ENCODE results near the gene AMIGO2. TPM values are rescaled to one million over a fixed set of nuclear protein-coding genes. Genes with fewer than 3 reads are reported as not detected.

AMIGO2 gene
- total RNA-seq, 1 donor from 2014 or later: 25.2 TPM

- TF ChIP-seq, protein P1, sequence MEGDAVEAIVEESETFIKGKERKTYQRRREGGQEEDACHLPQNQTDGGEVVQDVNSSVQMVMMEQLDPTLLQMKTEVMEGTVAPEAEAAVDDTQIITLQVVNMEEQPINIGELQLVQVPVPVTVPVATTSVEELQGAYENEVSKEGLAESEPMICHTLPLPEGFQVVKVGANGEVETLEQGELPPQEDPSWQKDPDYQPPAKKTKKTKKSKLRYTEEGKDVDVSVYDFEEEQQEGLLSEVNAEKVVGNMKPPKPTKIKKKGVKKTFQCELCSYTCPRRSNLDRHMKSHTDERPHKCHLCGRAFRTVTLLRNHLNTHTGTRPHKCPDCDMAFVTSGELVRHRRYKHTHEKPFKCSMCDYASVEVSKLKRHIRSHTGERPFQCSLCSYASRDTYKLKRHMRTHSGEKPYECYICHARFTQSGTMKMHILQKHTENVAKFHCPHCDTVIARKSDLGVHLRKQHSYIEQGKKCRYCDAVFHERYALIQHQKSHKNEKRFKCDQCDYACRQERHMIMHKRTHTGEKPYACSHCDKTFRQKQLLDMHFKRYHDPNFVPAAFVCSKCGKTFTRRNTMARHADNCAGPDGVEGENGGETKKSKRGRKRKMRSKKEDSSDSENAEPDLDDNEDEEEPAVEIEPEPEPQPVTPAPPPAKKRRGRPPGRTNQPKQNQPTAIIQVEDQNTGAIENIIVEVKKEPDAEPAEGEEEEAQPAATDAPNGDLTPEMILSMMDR (IDR thresholded peaks at IDR 0.05; ENCODE audit: insufficient read depth, low read depth, low read length): no peak
- TF ChIP-seq EZH2 (IDR thresholded peaks at IDR 0.05; ENCODE audit: insufficient read depth, low read length): no peak
- H2AFZ ChIP-seq (ENCODE audit: low read depth, low read length): no peak overlapping the region
- H3K4me3 Mint-ChIP-seq (ENCODE audit: unreplicated experiment): no peak overlapping the region
Measured at GRCh38 chr12:47102845-47103651, 23.3 kb upstream of the AMIGO2 start.

DNA sequence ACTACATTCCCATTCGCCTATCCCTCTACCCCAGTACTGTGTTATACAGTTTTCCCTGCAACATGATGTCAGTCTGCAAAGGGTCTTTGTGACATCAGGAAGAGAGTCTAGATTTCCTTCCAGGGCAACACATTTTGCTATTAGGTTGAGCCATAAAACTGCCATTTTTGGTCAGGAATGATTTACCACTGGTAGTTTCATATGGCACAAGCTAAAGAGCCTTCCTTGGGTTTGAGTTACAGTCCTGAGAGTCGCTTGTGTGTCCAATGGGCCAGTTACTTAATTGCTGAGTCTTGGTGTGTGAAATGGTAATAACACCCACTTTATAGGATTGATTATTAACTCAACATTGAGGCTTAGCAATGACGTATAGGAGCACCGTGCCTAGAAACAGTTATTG is 22.6 kb upstream of the AMIGO2 start:
- FAIRE-seq: peak; percentile 50
- Mint-ChIP-seq H3K36me3 (ENCODE audit: low read depth, unreplicated experiment) (peaks cover 3% of the 10 kb centered on the region), H3K4me3 (ENCODE audit: unreplicated experiment) (no peak overlapping the region), H3K9me3 (ENCODE audit: unreplicated experiment) (no peaks in the 10 kb centered on the region), H3K27me3 (ENCODE audit: low read depth, unreplicated experiment) (no peaks in the 10 kb centered on the region), H3K27ac (ENCODE audit: unreplicated experiment) (no peak overlapping the region), H3K4me1 (ENCODE audit: low read depth, unreplicated experiment) (peaks cover 13% of the 10 kb centered on the region)
- Histone ChIP-seq H3K4me1 (ENCODE audit: insufficient read depth, low read length) (peaks cover 7% of the 10 kb centered on the region), H3K4me2 (ENCODE audit: low read length) (no peak overlapping the region), H3K27ac (ENCODE audit: low read depth, low read length) (no peak overlapping the region), H3K4me3 (ENCODE audit: insufficient read depth, low read depth, low read length) (no peak overlapping the region), H3K27me3 (ENCODE audit: insufficient read depth, low read length) (no peaks in the 10 kb centered on the region), H3K9ac (ENCODE audit: low read length) (no peak overlapping the region), H3K79me2 (ENCODE audit: insufficient read depth, low read length) (no peaks in the 10 kb centered on the region), H3K9me3 (ENCODE audit: insufficient read depth, low read depth, low read length) (no peaks in the 10 kb centered on the region), H3K36me3 (ENCODE audit: insufficient read depth, low read length) (no peaks in the 10 kb centered on the region), H4K20me1 (ENCODE audit: insufficient read depth, low read length) (no peaks in the 10 kb centered on the region), H2AFZ (ENCODE audit: low read depth, low read length) (no peak overlapping the region)
- DNase-seq (ENCODE audit: low read depth): no peak
- TF ChIP-seq, protein P1 (IDR thresholded peaks at IDR 0.05; ENCODE audit: insufficient read depth, low read depth, low read length): no peak
- no peak for TF ChIP-seq EZH2 (IDR thresholded peaks at IDR 0.05; ENCODE audit: insufficient read depth, low read length)

More at GRCh38 chr12:47102845-47103651, 23.3 kb upstream of the AMIGO2 start:
- Histone ChIP-seq H3K4me3 (ENCODE audit: insufficient read depth, low read depth, low read length) (no peak overlapping the region), H4K20me1 (ENCODE audit: insufficient read depth, low read length) (no peaks in the 10 kb centered on the region), H3K36me3 (ENCODE audit: insufficient read depth, low read length) (peaks cover under 1% of the 10 kb centered on the region), H3K79me2 (ENCODE audit: insufficient read depth, low read length) (no peaks in the 10 kb centered on the region), H3K4me2 (ENCODE audit: low read length) (no peak overlapping the region), H3K9me3 (ENCODE audit: insufficient read depth, low read depth, low read length) (no peaks in the 10 kb centered on the region), H3K27me3 (ENCODE audit: insufficient read depth, low read length) (no peaks in the 10 kb centered on the region), H3K9ac (ENCODE audit: low read length) (no peak overlapping the region), H3K4me1 (ENCODE audit: insufficient read depth, low read length) (peaks cover under 1% of the 10 kb centered on the region), H3K27ac (ENCODE audit: low read depth, low read length) (no peak overlapping the region)
- H3K9me3 Mint-ChIP-seq (ENCODE audit: unreplicated experiment): no peaks in the 10 kb centered on the region
- H3K4me1 Mint-ChIP-seq (ENCODE audit: low read depth, unreplicated experiment): peaks cover 13% of the 10 kb centered on the region
- no peak overlapping the region for H3K27ac Mint-ChIP-seq (ENCODE audit: unreplicated experiment)
- peaks cover 3% of the 10 kb centered on the region for H3K36me3 Mint-ChIP-seq (ENCODE audit: low read depth, unreplicated experiment)
- peak; percentile 75 for FAIRE-seq
- DNase-seq (ENCODE audit: low read depth): peak; percentile 88
- no peaks in the 10 kb centered on the region for H3K27me3 Mint-ChIP-seq (ENCODE audit: low read depth, unreplicated experiment)

DNA sequence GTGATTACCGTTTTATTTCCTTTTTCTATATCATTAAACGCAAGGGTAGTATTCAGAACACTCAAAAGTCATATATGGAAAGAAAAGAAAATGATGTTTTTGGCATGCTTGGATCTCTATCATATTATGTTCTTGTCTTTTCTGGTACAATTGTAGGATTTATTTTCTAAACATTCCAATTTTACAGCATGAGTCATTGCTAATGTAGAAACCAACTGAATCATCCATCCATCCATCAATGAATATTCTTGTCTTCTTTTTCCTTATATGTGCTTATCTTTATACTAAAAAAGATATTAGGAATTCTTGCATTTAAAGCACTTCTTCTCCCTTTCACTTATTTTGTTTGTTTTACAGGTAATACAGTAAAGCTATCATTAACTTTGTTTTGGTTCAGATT is 20.4 kb upstream of the AMIGO2 start:
- Histone ChIP-seq H3K4me1 (ENCODE audit: insufficient read depth, low read length) (peaks cover 24% of the 10 kb centered on the region), H4K20me1 (ENCODE audit: insufficient read depth, low read length) (no peaks in the 10 kb centered on the region), H3K27me3 (ENCODE audit: insufficient read depth, low read length) (no peaks in the 10 kb centered on the region), H2AFZ (ENCODE audit: low read depth, low read length) (no peak overlapping the region), H3K36me3 (ENCODE audit: insufficient read depth, low read length) (no peaks in the 10 kb centered on the region), H3K79me2 (ENCODE audit: insufficient read depth, low read length) (no peaks in the 10 kb centered on the region), H3K4me3 (ENCODE audit: insufficient read depth, low read depth, low read length) (no peak overlapping the region), H3K9me3 (ENCODE audit: insufficient read depth, low read depth, low read length) (no peaks in the 10 kb centered on the region), H3K9ac (ENCODE audit: low read length) (no peak overlapping the region), H3K4me2 (ENCODE audit: low read length) (no peak overlapping the region), H3K27ac (ENCODE audit: low read depth, low read length) (no peak overlapping the region)
- Mint-ChIP-seq H3K36me3 (ENCODE audit: low read depth, unreplicated experiment) (no peaks in the 10 kb centered on the region), H3K4me3 (ENCODE audit: unreplicated experiment) (no peak overlapping the region), H3K27me3 (ENCODE audit: low read depth, unreplicated experiment) (no peaks in the 10 kb centered on the region), H3K27ac (ENCODE audit: unreplicated experiment) (no peak overlapping the region), H3K9me3 (ENCODE audit: unreplicated experiment) (no peaks in the 10 kb centered on the region), H3K4me1 (ENCODE audit: low read depth, unreplicated experiment) (peaks cover 29% of the 10 kb centered on the region)
- no peak for TF ChIP-seq EZH2 (IDR thresholded peaks at IDR 0.05; ENCODE audit: insufficient read depth, low read length)
- TF ChIP-seq, protein P1 (IDR thresholded peaks at IDR 0.05; ENCODE audit: insufficient read depth, low read depth, low read length): no peak
- FAIRE-seq (no peak), DNase-seq (ENCODE audit: low read depth) (no peak)
